Fibroblast of the aortic adventitia (primary cell): ENCODE data around the gene SEC24B. TPM values are rescaled to one million over a fixed set of nuclear protein-coding genes. Genes with fewer than 3 reads are reported as not detected.
"Not testable (repeated sequence)": the region's sequence is repeated elsewhere in the genome, so short reads cannot be mapped to it uniquely, and the experiment has no call there.

Experiments used
- DNase-seq: peaks from one replicate; pipeline ENCODE4 v3.0.0-alpha.2; 2010; ENCODE audit warnings: low read depth
- H3K4me3 ChIP-seq: 2 replicates; pipeline ENCODE4 v1.5.1; 2011; ENCODE audit warnings: low read depth, mild to moderate bottlenecking, control low read depth, low read length, moderate library complexity
- total RNA-seq: library from RNA; depleted of rRNA; stranded (reverse); fragments of >200 nt; gene quantifications from 2 replicates; pipeline ENCODE4 v1.2.3, GENCODE V29; 2012; ENCODE audit warnings: low replicate concordance
- TF ChIP-seq, protein P1 (sequence below): IDR thresholded peaks from 2 replicates; pipeline ENCODE4 v1.5.1; 2011; ENCODE audit warnings: mild to moderate bottlenecking, low read length, control low read depth, inconsistent platforms; ENCODE audit not compliant: insufficient read depth

The SEC24B gene
- total RNA-seq, 1 donor: 29.6 TPM

DNA sequence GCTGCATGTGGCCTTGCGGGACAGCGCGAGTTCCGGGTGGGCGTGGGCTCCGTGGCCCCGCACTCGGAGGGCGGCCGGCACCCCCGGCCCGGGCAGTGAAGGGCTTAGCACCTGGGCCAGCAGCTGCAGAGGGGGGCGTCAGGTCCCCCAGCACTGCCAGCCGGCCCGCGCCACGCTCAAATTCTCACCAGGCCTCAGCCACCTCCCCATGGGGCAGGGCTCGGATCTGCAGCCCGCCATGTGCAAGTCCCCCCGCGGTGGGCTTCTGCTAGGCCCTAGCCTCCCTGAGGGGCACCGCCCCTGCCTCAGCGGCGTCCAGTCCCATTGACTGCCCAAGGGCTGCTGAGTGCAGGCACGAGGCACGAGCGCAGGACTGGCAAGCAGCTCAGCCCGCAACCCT lies 123.8 kb downstream of the SEC24B start:
- DNase-seq: no peak
- H3K4me3 ChIP-seq: no peak overlapping the region
- TF ChIP-seq, protein P1, sequence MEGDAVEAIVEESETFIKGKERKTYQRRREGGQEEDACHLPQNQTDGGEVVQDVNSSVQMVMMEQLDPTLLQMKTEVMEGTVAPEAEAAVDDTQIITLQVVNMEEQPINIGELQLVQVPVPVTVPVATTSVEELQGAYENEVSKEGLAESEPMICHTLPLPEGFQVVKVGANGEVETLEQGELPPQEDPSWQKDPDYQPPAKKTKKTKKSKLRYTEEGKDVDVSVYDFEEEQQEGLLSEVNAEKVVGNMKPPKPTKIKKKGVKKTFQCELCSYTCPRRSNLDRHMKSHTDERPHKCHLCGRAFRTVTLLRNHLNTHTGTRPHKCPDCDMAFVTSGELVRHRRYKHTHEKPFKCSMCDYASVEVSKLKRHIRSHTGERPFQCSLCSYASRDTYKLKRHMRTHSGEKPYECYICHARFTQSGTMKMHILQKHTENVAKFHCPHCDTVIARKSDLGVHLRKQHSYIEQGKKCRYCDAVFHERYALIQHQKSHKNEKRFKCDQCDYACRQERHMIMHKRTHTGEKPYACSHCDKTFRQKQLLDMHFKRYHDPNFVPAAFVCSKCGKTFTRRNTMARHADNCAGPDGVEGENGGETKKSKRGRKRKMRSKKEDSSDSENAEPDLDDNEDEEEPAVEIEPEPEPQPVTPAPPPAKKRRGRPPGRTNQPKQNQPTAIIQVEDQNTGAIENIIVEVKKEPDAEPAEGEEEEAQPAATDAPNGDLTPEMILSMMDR: no peak

DNA sequence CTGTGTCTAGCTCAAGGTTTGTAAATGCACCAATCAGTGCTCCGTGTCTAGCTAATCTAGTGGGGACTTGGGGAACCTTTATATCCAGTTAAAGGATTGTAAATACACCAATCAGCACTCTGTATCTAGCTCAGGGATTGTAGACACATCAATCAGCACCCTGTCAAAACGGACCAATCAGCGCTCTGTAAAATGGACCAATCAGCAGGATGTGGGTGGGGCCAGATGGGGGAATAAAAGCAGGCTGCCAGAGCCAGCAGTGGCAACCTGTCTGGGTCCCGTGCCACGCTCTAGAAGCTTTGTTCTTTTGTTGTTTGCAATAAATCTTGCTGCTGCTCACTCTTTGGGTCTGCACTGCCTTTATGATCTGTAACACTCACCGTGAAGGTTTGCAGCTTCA lies 124.5 kb downstream of the SEC24B start:
- not testable (repeated sequence) for H3K4me3 ChIP-seq

DNA sequence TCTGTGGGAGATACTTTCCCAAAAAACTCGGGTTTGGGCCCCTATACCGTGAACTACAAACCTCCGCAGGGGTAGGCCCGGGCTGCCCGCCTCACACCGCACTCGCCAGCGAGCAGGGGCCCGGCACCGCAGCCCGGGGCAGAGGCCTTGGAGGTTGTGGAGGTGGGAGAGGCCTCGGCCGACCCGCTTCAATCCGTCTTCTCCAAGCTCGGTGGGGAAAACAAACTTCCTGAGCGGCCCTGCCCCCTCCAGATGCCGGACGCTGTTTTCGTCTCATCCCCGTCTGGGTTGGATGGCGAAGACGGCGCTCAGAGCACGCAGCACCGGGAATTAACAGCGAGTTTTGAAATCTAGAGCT lies 126.0 kb downstream of the SEC24B start:
- TF ChIP-seq, protein P1: no peak
- no peak for DNase-seq
- H3K4me3 ChIP-seq: peak overlapping the region; percentile 84

More for the DNA sequence above, 124.5 kb downstream of the SEC24B start:
- not testable (repeated sequence) for DNase-seq

DNA sequence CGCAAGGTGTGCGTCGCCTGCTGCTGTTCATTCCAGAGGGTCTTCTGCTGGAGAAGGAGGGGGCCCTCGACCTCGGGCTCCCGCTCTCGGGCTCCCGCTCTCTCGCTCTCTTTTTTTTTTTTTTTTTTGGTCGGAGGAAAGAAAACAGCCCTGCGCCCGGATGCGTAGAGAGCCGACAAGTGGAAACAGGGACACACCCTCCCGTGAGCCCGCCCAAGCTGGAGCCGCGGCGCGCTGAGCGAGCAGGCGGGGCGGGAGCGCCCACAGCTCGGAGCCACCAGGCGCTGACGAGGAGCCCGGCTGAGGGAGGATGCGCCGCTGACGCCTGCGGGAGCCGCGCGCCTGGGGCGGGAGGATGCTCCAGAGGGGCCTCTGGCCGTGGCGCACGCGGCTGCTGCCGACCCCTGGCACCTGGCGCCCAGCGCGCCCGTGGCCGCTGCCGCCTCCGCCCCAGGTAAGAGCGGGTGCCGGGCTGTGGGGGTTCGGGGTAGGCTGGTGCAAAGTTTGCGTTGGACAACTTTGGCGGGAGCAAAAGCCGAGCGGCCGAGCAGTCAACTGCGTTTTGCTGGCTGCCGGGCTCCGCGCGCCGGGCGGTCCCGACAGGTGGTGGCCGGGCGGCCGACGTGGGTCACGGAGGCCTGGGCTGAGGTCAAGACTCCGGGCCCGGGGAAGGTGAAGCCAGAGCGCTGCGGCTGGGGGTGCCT lies 126.5 kb downstream of the SEC24B start, which contains the start of gene MCUB:
MCUB (plus strand) TSS at position 264 of the 704 bp plus-strand sequence; CDS start at position 356, 92 bp downstream.
- TF ChIP-seq, protein P1: no peak

DNA sequence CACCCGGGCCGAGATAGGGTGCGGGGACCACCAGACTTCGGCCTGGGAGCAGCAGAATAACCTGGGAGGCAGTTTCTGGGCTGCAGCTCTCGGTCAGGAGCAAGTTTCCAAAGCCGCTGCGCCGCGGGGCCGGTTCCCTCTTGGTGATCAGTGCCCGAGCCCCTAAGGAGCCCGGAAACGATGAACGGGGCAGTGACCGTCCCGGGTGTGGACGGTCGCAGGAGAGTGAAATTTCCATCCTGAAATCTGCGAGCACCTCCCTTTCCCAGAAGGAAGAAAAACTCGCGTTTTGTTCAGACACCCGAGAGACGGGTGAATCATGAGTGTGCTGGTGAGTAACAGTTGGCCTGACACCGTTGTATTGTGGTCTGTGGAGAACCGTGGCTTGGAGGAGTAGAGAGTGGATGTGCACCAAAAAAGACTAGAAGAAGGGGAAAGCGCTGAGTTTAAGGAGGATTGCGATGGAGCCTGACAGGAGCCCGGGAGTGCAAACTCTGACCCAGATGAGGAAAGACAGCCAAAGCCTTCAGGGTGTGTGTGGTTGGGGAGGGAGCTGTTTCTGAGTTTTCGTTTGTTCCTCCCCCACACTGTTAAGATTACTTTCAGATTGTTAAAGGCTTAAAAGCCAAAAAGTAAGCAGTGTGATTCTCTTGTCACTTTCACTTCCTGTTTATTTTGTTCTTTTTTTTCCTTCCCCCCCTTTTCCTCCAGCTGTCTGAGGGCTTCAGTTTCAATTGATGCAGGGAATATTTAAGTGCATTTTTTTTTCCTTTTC lies 127.3 kb downstream of the SEC24B start:
- TF ChIP-seq, protein P1: no peak
- DNase-seq: peak; percentile 85
- H3K4me3 ChIP-seq: peak overlapping the region; percentile 84

More for the DNA sequence above, 126.5 kb downstream of the SEC24B start, which contains the start of gene MCUB:
- peak within 1 kb of the TSS; percentile 84 for H3K4me3 ChIP-seq
- peak; percentile 85 for DNase-seq

DNA sequence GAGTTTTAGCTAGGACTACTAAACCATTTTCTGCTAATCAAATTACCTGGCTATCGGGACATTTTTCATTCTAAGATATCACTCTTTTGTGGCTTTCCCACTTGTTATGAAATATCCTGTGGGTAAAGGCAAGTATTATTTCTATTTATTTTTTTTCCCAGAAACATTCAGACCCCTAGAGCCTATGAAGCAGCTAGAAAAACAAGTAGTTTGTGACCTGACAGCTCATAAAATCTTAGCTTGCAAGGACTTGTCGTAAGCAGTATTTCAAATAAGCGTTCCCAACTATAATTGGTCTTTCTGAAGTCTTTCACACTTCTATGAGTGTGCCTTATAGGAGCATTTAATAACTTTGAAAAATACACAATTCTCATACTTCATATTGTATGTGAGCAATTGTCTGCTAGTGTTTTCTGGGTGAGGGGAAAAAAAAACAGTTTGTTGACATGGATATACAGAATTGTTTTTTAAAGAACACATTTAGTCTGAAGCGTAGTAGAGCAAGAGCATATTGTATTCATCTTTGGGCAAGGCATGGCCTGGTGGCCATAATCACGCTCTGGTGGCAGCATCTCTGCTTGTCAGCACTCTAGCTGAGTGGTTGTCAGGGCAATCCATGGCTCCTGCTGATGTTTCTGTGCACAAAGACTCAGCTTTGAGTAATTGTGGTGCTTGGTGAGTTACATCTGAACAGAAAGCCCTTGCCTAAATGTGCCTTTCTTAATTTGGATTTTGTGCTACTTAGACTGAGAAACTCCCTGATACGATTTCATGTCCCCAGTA lies 129.0 kb downstream of the SEC24B start:
- TF ChIP-seq, protein P1: no peak
- DNase-seq: no peak
- H3K4me3 ChIP-seq: no peak overlapping the region

DNA sequence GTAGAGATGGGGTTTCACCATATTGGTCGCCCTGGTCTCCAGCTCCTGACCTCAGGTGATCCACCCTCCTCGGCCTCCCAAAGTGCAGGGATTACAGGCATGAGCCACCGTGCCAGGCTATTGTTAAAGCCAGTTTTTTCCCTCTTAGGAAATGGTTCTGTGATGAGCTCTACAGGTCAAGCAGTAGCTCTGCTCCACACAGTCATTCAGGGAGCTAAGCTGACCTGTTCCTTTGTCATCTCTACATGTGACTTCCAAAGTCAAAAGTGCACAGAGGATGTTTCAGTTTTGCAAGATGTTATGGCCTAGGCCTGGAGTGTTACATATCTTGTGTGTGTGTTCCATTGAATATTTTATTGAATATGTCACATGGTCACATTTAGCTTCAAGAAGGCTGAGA lies 137.9 kb downstream of the SEC24B start:
- TF ChIP-seq, protein P1: no peak
- no peak for DNase-seq
- H3K4me3 ChIP-seq: no peak overlapping the region
